Activated B cell treated with CpG ODN at 0.5 μM for 24 hours (primary cell): Measurements from ENCODE around the gene CNNM2. TPM values are rescaled to one million over a fixed set of nuclear protein-coding genes. Genes with fewer than 3 reads are reported as not detected.
"Not testable (repeated sequence)": the region's sequence is repeated elsewhere in the genome, so short reads cannot be mapped to it uniquely, and the experiment has no call there.

Experiments used
- ATAC-seq: fragments of 200-7000 bp; cut with Tn5 transposase; one replicate; pipeline ENCODE4 v1.10.0; 2021; ENCODE audit warnings: low read depth, mild to moderate bottlenecking, moderate library complexity
- CTCF ChIA-PET: fragments of 350-600 bp; sonication (Branson Sonifier 250); formaldehyde crosslinking; loops from one replicate; lab custom pipeline; 2021; ENCODE audit warnings: antibody characterized with exemption; lab: Charles Lee
- POLR2A ChIA-PET: fragments of 350-600 bp; sonication (Branson Sonifier 250); formaldehyde crosslinking; loops from one replicate; lab custom pipeline; 2021; ENCODE audit warnings: antibody characterized with exemption; lab: Charles Lee
- DNase-seq: peaks from one replicate; pipeline ENCODE4 v3.0.0; 2022
- H3K27ac Mint-ChIP-seq: one replicate; pipeline ENCODE4 v1.8.0; 2020; ENCODE audit warnings: mixed read lengths
- H3K27me3 Mint-ChIP-seq: one replicate; pipeline ENCODE4 v1.8.0; 2021; ENCODE audit warnings: mixed read lengths
- H3K36me3 Mint-ChIP-seq: one replicate; pipeline ENCODE4 v1.8.0; 2021; ENCODE audit warnings: low read depth, mixed read lengths
- H3K4me1 Mint-ChIP-seq: one replicate; pipeline ENCODE4 v1.8.0; 2021; ENCODE audit warnings: mixed read lengths
- H3K4me3 Mint-ChIP-seq: one replicate; pipeline ENCODE4 v1.8.0; 2020; ENCODE audit warnings: mild to moderate bottlenecking, mixed read lengths
- H3K9me3 Mint-ChIP-seq: one replicate; pipeline ENCODE4 v1.8.0; 2020; ENCODE audit warnings: mixed read lengths
- CTCF ChIP-seq: fragments of 200-600 bp; IDR thresholded peaks from one replicate; pipeline ENCODE4 v1.8.0; 2022; ENCODE audit warnings: antibody characterized with exemption, mild to moderate bottlenecking
- intact Hi-C: fragments of 100-400 bp; cut with micrococcal nuclease; formaldehyde crosslinking; loops from one replicate; pipeline ENCODE4 v1.15.1; 2024
- total RNA-seq: library from RNA; stranded (reverse); gene quantifications from 2 replicates; pipeline ENCODE4 v1.2.3, GENCODE V29; 2022

CNNM2 gene
- total RNA-seq, 1 donor from 2014 or later = 7.3 TPM

GRCh38 chr10:103058034-103058433 lies 139.9 kb downstream of the CNNM2 start:
- H3K36me3 Mint-ChIP-seq = peaks cover 19% of the 10 kb centered on the region
- H3K4me1 Mint-ChIP-seq = peaks cover 6% of the 10 kb centered on the region
- CTCF ChIA-PET = no interaction called here
- H3K27me3 Mint-ChIP-seq = no peaks in the 10 kb centered on the region
- ATAC-seq (no peak), DNase-seq (no peak)
- POLR2A ChIA-PET = no interaction called here
- no peaks in the 10 kb centered on the region for H3K9me3 Mint-ChIP-seq
- H3K27ac Mint-ChIP-seq = no peak overlapping the region
- no peak for TF ChIP-seq CTCF
- no peak overlapping the region for H3K4me3 Mint-ChIP-seq
- intact Hi-C loops = no loop called here

DNA sequence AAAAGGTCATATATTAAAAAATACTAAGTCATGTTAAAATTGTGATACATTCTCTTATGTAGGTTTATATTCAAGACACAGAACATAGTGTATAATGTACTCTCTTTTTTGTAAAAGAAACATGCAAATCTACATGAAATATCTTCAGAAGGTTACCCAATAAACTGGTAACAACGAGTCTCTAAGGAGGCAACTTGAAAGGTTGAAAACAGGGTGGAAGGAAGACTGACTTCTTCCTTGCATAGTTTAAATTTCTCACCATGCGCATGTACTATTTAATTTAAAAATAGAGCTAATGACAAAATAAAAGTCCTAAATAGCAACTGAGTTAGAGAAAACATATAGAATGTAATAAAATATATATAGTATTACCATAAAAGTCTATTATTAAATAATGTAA lies 142.5 kb downstream of the CNNM2 start:
- Mint-ChIP-seq H3K4me1 (no peaks in the 10 kb centered on the region), H3K36me3 (peaks cover 10% of the 10 kb centered on the region), H3K9me3 (no peaks in the 10 kb centered on the region), H3K27ac (no peak overlapping the region), H3K27me3 (no peaks in the 10 kb centered on the region), H3K4me3 (no peak overlapping the region)
- intact Hi-C loops = no loop called here
- ChIA-PET CTCF (interaction anchor here (0.7 kb wide), 1 partner anchor 704 kb away, joined by 3 read pairs; no protein-coding TSS in a partner anchor), POLR2A (no interaction called here)
- TF ChIP-seq CTCF = no peak
- DNase-seq (no peak), ATAC-seq (no peak)

GRCh38 chr10:103062854-103063590 lies 144.9 kb downstream of the CNNM2 start:
- POLR2A ChIA-PET = no interaction called here
- no peak for ATAC-seq
- Mint-ChIP-seq H3K9me3 (no peaks in the 10 kb centered on the region), H3K4me3 (no peak overlapping the region), H3K4me1 (peaks cover 2% of the 10 kb centered on the region), H3K36me3 (peaks cover 1% of the 10 kb centered on the region), H3K27me3 (no peaks in the 10 kb centered on the region), H3K27ac (no peak overlapping the region)
- intact Hi-C loops = no loop called here
- CTCF ChIA-PET = no interaction called here
- no peak for DNase-seq
- no peak for TF ChIP-seq CTCF

DNA sequence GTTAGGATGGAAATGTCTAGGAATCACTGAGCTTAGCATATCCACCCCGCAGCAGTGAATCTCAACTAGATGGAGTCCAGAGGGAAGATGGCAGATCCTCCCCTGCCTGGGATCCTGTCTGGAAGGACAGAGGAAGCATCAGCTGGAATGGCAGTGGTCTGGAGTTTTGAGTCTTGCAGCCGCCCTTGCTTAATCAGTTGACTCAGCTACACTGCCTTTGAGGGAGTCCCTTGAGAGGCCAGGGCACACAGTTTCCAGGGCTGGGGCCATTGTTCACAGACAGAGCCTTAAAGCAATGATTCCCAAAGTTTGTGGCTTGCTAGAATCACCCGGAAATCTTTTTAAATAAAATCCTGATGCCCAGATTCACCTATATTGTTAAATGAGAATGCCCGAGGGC lies 146.9 kb downstream of the CNNM2 start:
- ATAC-seq (no peak), DNase-seq (no peak)
- H3K36me3 Mint-ChIP-seq = no peaks in the 10 kb centered on the region
- H3K4me3 Mint-ChIP-seq = no peak overlapping the region
- H3K9me3 Mint-ChIP-seq = no peaks in the 10 kb centered on the region
- H3K27me3 Mint-ChIP-seq = no peaks in the 10 kb centered on the region
- POLR2A ChIA-PET = interaction anchor here (0.8 kb wide), 1 partner anchor 147 kb away, joined by 3 read pairs; no protein-coding TSS in a partner anchor
- peaks cover 14% of the 10 kb centered on the region for H3K4me1 Mint-ChIP-seq
- CTCF ChIA-PET = no interaction called here
- TF ChIP-seq CTCF = no peak
- no peak overlapping the region for H3K27ac Mint-ChIP-seq
- intact Hi-C loops = no loop called here

DNA sequence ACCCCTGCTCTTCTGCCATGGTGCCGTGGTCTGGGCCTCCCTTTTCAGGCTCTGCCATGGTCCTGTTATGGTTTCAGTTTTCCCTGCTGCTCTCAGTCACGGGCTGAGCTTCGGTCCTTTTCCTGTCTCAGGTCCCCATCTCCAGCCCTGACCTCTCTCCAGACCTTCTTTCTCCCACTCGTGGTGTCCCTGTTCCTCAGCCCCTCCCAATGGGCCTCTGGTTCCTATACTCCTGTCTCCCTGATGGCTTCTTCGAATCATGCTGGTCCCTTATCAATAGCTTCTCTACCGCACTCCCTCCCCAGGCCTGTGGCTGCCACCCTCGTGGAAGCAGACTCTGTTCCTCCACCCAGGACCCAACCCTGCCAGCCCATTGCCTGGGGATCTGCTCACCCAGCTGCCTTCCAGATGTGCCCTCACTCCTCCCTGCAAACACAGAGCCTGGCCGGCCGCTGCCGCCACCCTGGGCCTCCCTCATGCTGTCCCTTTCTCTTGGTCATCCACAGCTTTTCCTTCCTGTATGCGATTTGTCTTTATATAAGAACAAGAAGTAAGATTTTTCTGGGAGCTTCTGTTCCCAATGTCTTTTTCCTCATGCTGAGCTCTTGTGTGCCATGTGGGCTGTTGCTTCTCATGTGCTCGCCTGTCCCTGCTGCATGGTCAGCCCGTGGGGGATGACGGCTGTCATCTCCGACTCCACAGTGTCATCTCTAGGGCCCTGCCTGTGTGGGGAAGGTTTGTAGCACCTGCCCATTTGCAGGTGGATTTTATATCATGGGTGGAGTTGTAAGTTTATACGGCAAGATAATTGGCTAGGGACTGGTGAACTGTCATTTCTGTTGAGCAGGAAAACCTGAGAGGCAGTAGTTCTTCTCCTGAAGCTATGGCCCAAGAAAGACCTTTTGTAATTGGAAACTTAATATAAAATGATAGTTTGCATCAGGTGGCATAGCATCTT lies 148.3 kb downstream of the CNNM2 start:
- intact Hi-C loops = no loop called here
- H3K36me3 Mint-ChIP-seq = no peaks in the 10 kb centered on the region
- ChIA-PET CTCF (interaction anchor here (1.0 kb wide), 1 partner anchor 15 kb away, joined by 3 read pairs; no protein-coding TSS in a partner anchor), POLR2A (no interaction called here)
- H3K4me1 Mint-ChIP-seq = peaks cover 29% of the 10 kb centered on the region
- H3K9me3 Mint-ChIP-seq = no peaks in the 10 kb centered on the region
- no peak for TF ChIP-seq CTCF
- no peak overlapping the region for H3K4me3 Mint-ChIP-seq
- H3K27me3 Mint-ChIP-seq = no peaks in the 10 kb centered on the region
- no peak for DNase-seq
- H3K27ac Mint-ChIP-seq = no peak overlapping the region
- ATAC-seq = no peak

DNA sequence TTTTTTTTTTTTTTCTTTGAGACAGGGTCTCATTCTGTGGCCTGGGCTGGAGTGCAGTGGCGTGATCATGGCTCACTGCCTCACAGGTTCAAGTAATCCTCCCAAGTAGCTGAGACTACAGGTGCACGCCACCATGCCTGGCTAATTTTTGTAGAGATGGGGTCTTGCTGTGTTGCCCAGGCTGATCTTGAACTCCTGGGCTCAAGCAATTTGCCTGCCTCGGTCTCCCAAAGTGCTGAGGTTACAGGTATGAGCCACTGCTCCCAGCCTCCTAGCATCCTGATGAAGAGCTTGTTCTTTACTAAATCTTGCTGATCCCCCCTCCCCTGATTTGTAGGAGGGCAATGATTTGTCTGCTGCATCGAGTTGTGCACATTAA lies 149.0 kb downstream of the CNNM2 start:
- H3K9me3 Mint-ChIP-seq, DNase-seq, H3K27ac Mint-ChIP-seq, H3K36me3 Mint-ChIP-seq, ATAC-seq, H3K4me3 Mint-ChIP-seq, intact Hi-C loops, POLR2A ChIA-PET, H3K27me3 Mint-ChIP-seq: not testable (repeated sequence)
- CTCF ChIA-PET = interaction anchor here (1.0 kb wide), 1 partner anchor 14 kb away, joined by 3 read pairs; no protein-coding TSS in a partner anchor
- peaks cover 33% of the 10 kb centered on the region for H3K4me1 Mint-ChIP-seq
